22Rv1 (cell line): Measurements from ENCODE around the gene KLHL11.

Experiments used
- H3K27ac ChIP-seq: fragments of 450-650 bp; 2 replicates; pipeline ENCODE4 v1.5.1; 2017
- CTCF ChIP-seq: fragments of 450-650 bp; IDR thresholded peaks from 2 replicates; pipeline ENCODE4 v1.5.1; 2017; ENCODE audit warnings: mild to moderate bottlenecking
- ZFX ChIP-seq: fragments of 450-650 bp; IDR thresholded peaks from 2 replicates; pipeline ENCODE4 v1.6.1; 2017; ENCODE audit warnings: antibody characterized with exemption, borderline replicate concordance

The KLHL11 gene

GRCh38 chr17:41864836-41865595 lies at the start of gene KLHL11:
Gene KLHL11 (minus strand): TSS chr17:41865423. CDS start chr17:41865370, 53 bp downstream.
- TF ChIP-seq ZFX = no peak
- TF ChIP-seq CTCF = 0 out of 2 replicates have a peak, but pooled peaks have one; percentile 33
- H3K27ac ChIP-seq = peak within 1 kb of the TSS; percentile 88

- no peak overlapping the region for H3K27ac ChIP-seq
- no peak for TF ChIP-seq CTCF
Measured at GRCh38 chr17:41915020-41915419, 49.8 kb upstream of the KLHL11 start.

- H3K27ac ChIP-seq = no peak overlapping the region
- TF ChIP-seq ZFX = no peak
- no peak for TF ChIP-seq CTCF
Measured at GRCh38 chr17:41914358-41914766, 49.1 kb upstream of the KLHL11 start.

- TF ChIP-seq ZFX = no peak
- TF ChIP-seq CTCF = no peak
- no peak overlapping the region for H3K27ac ChIP-seq
Measured at GRCh38 chr17:41913798-41914197, 48.6 kb upstream of the KLHL11 start.

GRCh38 chr17:41912925-41913324 lies 47.7 kb upstream of the KLHL11 start:
- H3K27ac ChIP-seq = no peak overlapping the region
- TF ChIP-seq CTCF = no peak
- TF ChIP-seq ZFX = no peak

GRCh38 chr17:41910701-41911391 lies 45.6 kb upstream of the KLHL11 start:
- no peak overlapping the region for H3K27ac ChIP-seq
- TF ChIP-seq ZFX (no peak), CTCF (no peak)

GRCh38 chr17:41909088-41909487 lies 43.9 kb upstream of the KLHL11 start:
- TF ChIP-seq CTCF = no peak
- TF ChIP-seq ZFX = no peak
- H3K27ac ChIP-seq = no peak overlapping the region
